DOHH2 (cell line): ENCODE measurements around the gene DLK1.

Experiments
- CTCF ChIP-seq: fragments of 200-600 bp; sonication (generic); IDR thresholded peaks from one replicate; pipeline ENCODE4 v1.5.1; 2014; ENCODE audit warnings: antibody characterized with exemption, mild to moderate bottlenecking, low read depth, low read length; ENCODE audit not compliant: poor library complexity, severe bottlenecking
- EZH2phosphoT487 ChIP-seq: fragments of 200-600 bp; sonication (generic); IDR thresholded peaks from 2 replicates; pipeline ENCODE4 v1.6.1; 2017; ENCODE audit warnings: borderline replicate concordance, mild to moderate bottlenecking, antibody characterized with exemption, low read length, moderate library complexity, mixed read lengths

- TF ChIP-seq CTCF (no peak), EZH2phosphoT487 (no peak)
Observed at GRCh38 chr14:100734031-100734990, 7.6 kb downstream of the DLK1 start.
